Spleen (tissue), 11 donors: Measurements from ENCODE around the gene AMOTL1. TPM values are rescaled to one million over a fixed set of nuclear protein-coding genes. Genes with fewer than 3 reads are reported as not detected.

ENCODE experiments used
- DNase-seq: peaks from one replicate; pipeline ENCODE4 v3.0.0-alpha.2; 2020
- H3K27ac ChIP-seq, 8 donors: fragments of 200-600 bp; sonication (generic) in 7 of 8; 1 replicate in 4 of 8; 2 replicates in 4 of 8; pipeline versions ENCODE4 v1.5.0 to v1.8.0; 2016 to 2021; ENCODE audit warnings: inconsistent platforms in 4 of 8, mild to moderate bottlenecking in 4 of 8, moderate library complexity in 1 of 8
- H3K27me3 ChIP-seq, 7 donors: fragments of 200-600 bp; sonication (generic) in 6 of 7; replicated peaks in 1 of 7; 1 replicate in 4 of 7; 2 replicates in 3 of 7; pipeline versions ENCODE4 v1.5.0 to v1.8.0; 2016 to 2021; ENCODE audit warnings: inconsistent platforms in 3 of 7, mild to moderate bottlenecking in 1 of 7
- H3K36me3 ChIP-seq, 6 donors: fragments of 200-600 bp; sonication (generic) in 5 of 6; 1 replicate in 4 of 6; 2 replicates in 2 of 6; pipeline versions ENCODE4 v1.5.0 to v1.8.0; 2016 to 2021; ENCODE audit warnings: inconsistent platforms in 2 of 6
- H3K4me1 ChIP-seq, 6 donors: fragments of 200-600 bp; sonication (generic) in 5 of 6; 1 replicate in 3 of 6; 2 replicates in 3 of 6; pipeline versions ENCODE4 v1.5.0 to v1.8.0; 2016 to 2021; ENCODE audit warnings: inconsistent platforms in 3 of 6
- H3K4me3 ChIP-seq, 8 donors: fragments of 200-600 bp; sonication (generic) in 7 of 8; 1 replicate in 4 of 8; 2 replicates in 4 of 8; pipeline versions ENCODE4 v1.5.0 to v1.8.0; 2016 to 2021; ENCODE audit warnings: inconsistent platforms in 4 of 8, mild to moderate bottlenecking in 4 of 8, moderate library complexity in 2 of 8
- H3K9me3 ChIP-seq, 8 donors: fragments of 200-600 bp; sonication (generic) in 7 of 8; 1 replicate in 4 of 8; 2 replicates in 4 of 8; pipeline versions ENCODE4 v1.5.0 to v1.8.0; 2016 to 2021; ENCODE audit warnings: inconsistent platforms in 4 of 8
- CTCF ChIP-seq, 11 experiments: fragments of 200-600 bp in 7 of 11; fragments of 450-650 bp in 4 of 11; sonication (generic) in 4 of 11; IDR thresholded peaks in 8 of 11; conservative IDR thresholded peaks in 3 of 11; 1 replicate in 7 of 11; 2 replicates in 4 of 11; pipeline versions ENCODE4 v1.4.0 to v1.8.0; 2016 to 2021; ENCODE audit warnings: antibody characterized with exemption in 11 of 11, inconsistent platforms in 4 of 11, mild to moderate bottlenecking in 1 of 11
- POLR2A ChIP-seq, 3 donors: fragments of 450-650 bp; IDR thresholded peaks; one replicate each; pipeline ENCODE4 v1.5.1; 2017; ENCODE audit warnings: antibody characterized with exemption in 3 of 3, mild to moderate bottlenecking in 1 of 3
- POLR2AphosphoS5 ChIP-seq, 3 donors: sonication (generic); formaldehyde crosslinking; IDR thresholded peaks; one replicate each; pipeline ENCODE4 v1.5.1; 2017; ENCODE audit warnings: antibody characterized with exemption in 3 of 3
- whole genome bisulfite sequencing, 5 donors: extraction: QIAGEN DNeasy Blood & Tissue Kit in 3 of 5; methylation state at CpG; one replicate each; pipeline versions ENCODE4 v1.1.5 to v1.1.7; 2013 to 2018; 5-methylcytosine and 5-hydroxymethylcytosine counted together
- intact Hi-C: fragments of 100-400 bp; cut with DNase I; formaldehyde crosslinking; loops from one replicate; pipeline ENCODE4 v1.15.0; 2023; ENCODE audit warnings: low total_unique reads
- polyA plus RNA-seq, 3 donors: library from polyadenylated mRNA; stranded (reverse); fragments of 200-250 nt; gene quantifications; one replicate each; pipeline ENCODE4 v1.2.1, GENCODE V29; 2013
- total RNA-seq, 7 donors: library from RNA; depleted of rRNA in 3 of 7; stranded (reverse); fragments of >200 nt in 3 of 7; fragmentation: NEBNext Ultra II Directional in 4 of 7; extraction: Animal tissue kit (Norgen Biotek cat#: 25700) in 4 of 7; gene quantifications; one replicate each; pipeline versions ENCODE4 v1.1.0 to v1.2.1, GENCODE V29; 2016 to 2021
- donor health status: healthy with polysubstance abuse.
- donor health status: DM: no; HTN: no; CAD: no; lungs with moderate emphysema.
- donor health status: DM: no; HTN: no; CAD: no.
- donor health status: Bipolar disorder and iron deficiency.
- donor health status: healthy.
- donor health status: DM: no; HTN: no; CAD: no.
- donor health status: DM: yes; HTN: yes; CAD: no.

Gene AMOTL1
- total and polyA plus RNA-seq, 10 donors, result 1.4 to 43.9 (median 29.7) TPM

- Histone ChIP-seq H3K27me3 (peaks cover 0 to 3% (median 0%) of the 10 kb centered on the region in 7 donors), H3K36me3 (no peaks in the 10 kb centered on the region), H3K4me1 (peaks cover 0 to 10% (median 0%) of the 10 kb centered on the region in 6 donors), H3K27ac (no peak overlapping the region), H3K4me3 (no peak overlapping the region), H3K9me3 (no peaks in the 10 kb centered on the region)
- intact Hi-C loops, result no loop called here
- no peak for DNase-seq
- TF ChIP-seq CTCF (IDR thresholded peaks at IDR 0.05 in 8 of 11, conservative IDR thresholded peaks at IDR 0.05 in 3 of 11), result no peak
- WGBS, 5 donors, result 29 to 42% (median 34%) methylated on average over 5 of the region's 5 CpGs
These were observed 11.0 kb upstream of the AMOTL1 start for GRCh38 chr11:94757037-94757735.

- intact Hi-C loops, result no loop called here
- WGBS, 5 donors, result 89 to 98% (median 97%) methylated on average over 3 of the region's 3 CpGs
- no peaks in the 10 kb centered on the region for H3K36me3 ChIP-seq
- H3K4me1 ChIP-seq, result peaks cover 0 to 10% (median 0%) of the 10 kb centered on the region in 6 donors
- no peaks in the 10 kb centered on the region for H3K27me3 ChIP-seq
- no peak for TF ChIP-seq POLR2AphosphoS5 (IDR thresholded peaks at IDR 0.05)
- TF ChIP-seq POLR2A (IDR thresholded peaks at IDR 0.05), result no peak
- TF ChIP-seq CTCF (IDR thresholded peaks at IDR 0.05 in 8 of 11, conservative IDR thresholded peaks at IDR 0.05 in 3 of 11), result no peak
- no peaks in the 10 kb centered on the region for H3K9me3 ChIP-seq
- H3K27ac ChIP-seq, result no peak overlapping the region
- no peak overlapping the region for H3K4me3 ChIP-seq
- DNase-seq, result no peak
These were observed 9.5 kb upstream of the AMOTL1 start for GRCh38 chr11:94758666-94759065.

- no peak overlapping the region for H3K27ac ChIP-seq
- H3K27me3 ChIP-seq, result no peaks in the 10 kb centered on the region
- DNase-seq, result no peak
- TF ChIP-seq POLR2AphosphoS5 (IDR thresholded peaks at IDR 0.05), result no peak
- TF ChIP-seq CTCF (IDR thresholded peaks at IDR 0.05 in 8 of 11, conservative IDR thresholded peaks at IDR 0.05 in 3 of 11), result no peak
- no peak for TF ChIP-seq POLR2A (IDR thresholded peaks at IDR 0.05)
- intact Hi-C loops, result no loop called here
- 91 to 98% (median 94%) methylated on average over 2 of the region's 2 CpGs for WGBS, 5 donors
- no peak overlapping the region for H3K4me3 ChIP-seq
- no peaks in the 10 kb centered on the region for H3K9me3 ChIP-seq
- no peaks in the 10 kb centered on the region for H3K36me3 ChIP-seq
- H3K4me1 ChIP-seq, result peaks cover 0 to 2% (median 0%) of the 10 kb centered on the region in 6 donors
These were observed 8.6 kb upstream of the AMOTL1 start for GRCh38 chr11:94759522-94759921.

- no peak for TF ChIP-seq POLR2AphosphoS5 (IDR thresholded peaks at IDR 0.05)
- no peak for TF ChIP-seq CTCF (IDR thresholded peaks at IDR 0.05 in 8 of 11, conservative IDR thresholded peaks at IDR 0.05 in 3 of 11)
- no peak for TF ChIP-seq POLR2A (IDR thresholded peaks at IDR 0.05)
- no peaks in the 10 kb centered on the region for H3K9me3 ChIP-seq
- intact Hi-C loops, result loop anchor here (5.0 to 10.0 kb wide), 2 partner anchors 135 to 138 kb away; no protein-coding TSS in a partner anchor
- no peaks in the 10 kb centered on the region for H3K4me1 ChIP-seq
- H3K27ac ChIP-seq, result no peak overlapping the region
- H3K4me3 ChIP-seq, result no peak overlapping the region
- DNase-seq, result no peak
- no peaks in the 10 kb centered on the region for H3K27me3 ChIP-seq
- H3K36me3 ChIP-seq, result no peaks in the 10 kb centered on the region
These were observed 7.9 kb upstream of the AMOTL1 start for GRCh38 chr11:94760296-94760695.
